ENCODE results near the gene RINL.
"Not testable (repeated sequence)": the region's sequence is repeated elsewhere in the genome, so short reads cannot be mapped to it uniquely, and the experiment has no call there.

The RINL gene

DNA sequence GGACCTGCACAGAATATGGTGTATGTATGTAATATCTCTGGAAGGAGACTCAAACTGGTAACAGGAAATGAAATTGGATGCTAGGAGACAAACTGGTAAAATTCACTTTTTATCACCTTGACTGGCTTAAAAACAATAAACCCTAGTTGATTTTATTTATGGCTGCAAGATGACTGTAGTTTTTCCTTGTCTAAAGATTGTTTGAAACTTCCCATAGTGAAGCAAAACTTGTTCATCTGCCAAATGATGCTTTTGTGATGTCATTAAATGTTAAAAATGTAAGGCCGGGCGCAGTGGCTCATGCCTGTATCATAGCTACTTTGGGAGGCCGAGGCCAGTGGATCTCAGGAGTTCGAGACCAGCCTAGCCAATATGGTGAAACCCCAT lies 44.0 kb downstream of the RINL start:
- no peak for DNase-seq (ENCODE audit: low read depth)

DNA sequence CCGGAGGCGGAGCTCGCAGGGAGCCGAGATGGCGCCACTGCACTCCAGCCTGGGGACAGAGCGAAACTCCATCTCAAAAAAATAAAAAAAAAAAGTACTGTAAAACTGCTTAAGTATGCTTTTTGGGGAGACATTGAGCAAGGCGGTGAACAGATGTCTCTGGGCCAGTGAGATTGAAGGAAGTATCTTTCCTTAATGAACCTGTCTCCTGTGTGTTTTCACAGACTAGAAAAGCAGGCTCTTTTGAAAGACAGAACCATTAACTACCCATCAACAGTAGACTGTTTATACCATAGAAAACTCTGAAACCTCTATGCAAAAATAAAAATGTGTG lies 45.0 kb downstream of the RINL start:
- DNase-seq (ENCODE audit: low read depth): no peak

DNA sequence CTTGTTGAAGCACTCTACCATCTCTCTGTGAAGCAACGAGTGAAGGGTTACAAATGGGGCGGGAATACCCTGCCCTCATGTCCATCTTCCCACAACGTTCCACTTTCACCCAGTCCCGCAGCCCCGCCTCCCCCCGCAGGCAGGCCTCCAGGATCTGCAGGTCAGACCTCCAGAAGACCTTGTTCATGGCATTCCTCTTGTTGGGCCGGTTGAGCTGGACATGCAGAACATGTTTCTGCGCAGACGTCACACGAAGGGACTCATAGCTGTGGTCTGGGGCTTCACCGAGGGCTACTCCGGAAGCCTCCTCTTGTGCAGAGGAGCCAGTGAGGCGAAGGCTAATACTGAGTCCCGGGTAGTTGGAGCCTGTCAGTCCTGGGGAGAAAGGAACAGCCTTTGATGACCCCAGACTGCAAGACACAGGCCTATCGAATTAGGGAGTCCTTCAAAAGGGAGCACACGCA lies 46.9 kb downstream of the RINL start:
- DNase-seq (ENCODE audit: low read depth): no peak

DNA sequence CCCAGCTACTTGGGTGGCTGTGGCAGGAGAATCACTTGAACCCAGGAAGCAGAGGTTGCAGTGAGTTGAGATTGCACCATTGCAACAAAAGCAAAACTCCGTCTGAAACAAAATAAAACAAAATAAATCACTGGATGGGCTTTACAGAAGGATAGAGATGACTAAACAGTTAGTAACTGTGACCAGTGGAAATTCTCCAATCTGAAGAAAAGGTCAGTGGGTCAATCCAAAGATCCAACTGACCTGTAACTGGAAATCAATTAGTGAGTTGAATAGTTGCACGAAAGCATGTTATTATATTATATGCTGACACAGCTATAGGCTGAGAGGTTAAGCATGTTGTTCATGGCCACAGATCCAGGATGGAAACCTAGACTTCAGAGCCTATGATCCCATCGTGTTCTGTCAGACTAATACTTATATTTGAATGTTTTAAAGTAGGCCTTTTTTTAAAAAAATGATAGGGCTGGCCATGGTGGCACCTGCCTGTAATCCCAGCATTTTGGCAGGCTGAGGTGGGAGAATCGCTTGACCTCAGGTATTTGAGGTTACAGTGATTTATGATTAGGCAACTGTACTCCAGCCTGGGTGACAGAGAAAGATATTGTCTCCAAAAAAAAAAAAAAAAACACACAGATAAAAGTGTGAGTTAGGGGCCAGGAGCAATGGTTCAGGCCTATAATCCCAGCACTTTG lies 47.9 kb downstream of the RINL start:
- DNase-seq (ENCODE audit: low read depth): no peak

DNA sequence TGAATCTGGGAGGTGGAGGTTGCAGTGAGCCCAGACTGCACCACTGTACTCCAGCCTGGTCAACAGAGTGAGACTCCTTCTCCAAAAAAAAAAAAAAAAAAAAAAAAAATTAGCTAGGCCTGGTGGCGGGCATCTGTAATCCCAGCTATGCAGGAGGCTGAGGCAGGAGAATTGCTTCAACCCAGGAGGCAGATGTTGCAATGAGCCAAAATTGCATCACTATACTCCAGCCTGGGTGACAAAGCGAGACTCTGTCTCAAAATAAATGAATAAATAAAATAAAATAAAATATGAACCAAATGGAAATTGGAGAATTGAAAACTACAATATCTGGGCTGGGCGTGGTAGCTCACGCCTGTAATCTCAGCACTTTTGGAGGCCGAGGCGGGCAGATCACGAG lies 48.9 kb downstream of the RINL start:
- not testable (repeated sequence) for DNase-seq (ENCODE audit: low read depth)

DNA sequence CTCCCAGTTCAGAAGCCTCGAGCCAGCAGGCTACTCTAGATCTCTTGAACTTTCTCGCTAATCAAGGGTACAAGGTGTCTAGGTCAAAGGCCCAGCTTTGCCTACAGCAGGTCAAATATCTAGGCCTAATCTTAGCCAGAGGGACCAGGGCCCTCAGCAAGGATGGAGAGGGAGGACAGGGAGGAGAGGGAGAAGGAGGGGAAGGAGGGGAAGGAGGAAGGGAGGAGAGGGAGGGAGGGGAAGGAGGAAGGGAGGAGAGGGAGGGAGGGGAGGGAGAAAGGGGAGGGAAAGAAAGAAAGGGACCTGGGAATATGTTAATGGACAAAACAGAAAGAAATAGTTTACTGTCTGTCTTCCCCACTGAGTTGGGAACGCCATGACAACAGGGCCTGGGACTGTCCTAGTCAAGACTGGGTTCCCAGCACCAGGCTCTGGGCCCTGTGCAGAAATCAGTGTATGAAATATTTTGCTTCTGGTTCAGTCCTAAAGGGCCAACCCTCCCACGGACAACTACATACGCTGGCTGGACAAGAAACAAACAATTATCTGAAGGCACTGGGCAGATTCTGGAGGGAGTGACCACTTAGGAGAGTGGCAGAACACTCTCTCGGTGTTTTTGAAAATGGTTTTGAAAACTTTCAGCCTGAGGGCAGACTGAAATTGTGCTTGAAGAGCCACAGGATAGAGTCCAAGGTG lies 51.1 kb downstream of the RINL start:
- DNase-seq (ENCODE audit: low read depth): no peak

DNA sequence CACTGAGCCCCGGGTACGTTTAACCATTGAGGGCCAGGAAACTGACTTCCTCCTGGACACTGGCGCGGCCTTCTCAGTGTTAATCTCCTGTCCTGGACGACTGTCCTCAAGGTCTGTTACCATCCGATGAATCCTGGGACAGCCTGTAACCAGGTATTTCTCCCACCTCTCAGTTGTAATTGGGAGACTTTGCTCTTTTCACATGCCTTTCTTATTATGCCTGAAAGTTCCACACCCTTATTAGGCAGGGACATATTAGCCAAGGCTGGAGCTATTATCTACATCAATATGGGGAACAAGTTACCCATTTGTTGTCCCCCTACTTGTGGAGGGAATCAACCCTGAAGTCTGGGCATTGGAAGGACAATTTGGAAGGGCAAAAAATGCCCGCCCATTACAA lies 52.1 kb downstream of the RINL start:
- not testable (repeated sequence) for DNase-seq (ENCODE audit: low read depth)

DNA sequence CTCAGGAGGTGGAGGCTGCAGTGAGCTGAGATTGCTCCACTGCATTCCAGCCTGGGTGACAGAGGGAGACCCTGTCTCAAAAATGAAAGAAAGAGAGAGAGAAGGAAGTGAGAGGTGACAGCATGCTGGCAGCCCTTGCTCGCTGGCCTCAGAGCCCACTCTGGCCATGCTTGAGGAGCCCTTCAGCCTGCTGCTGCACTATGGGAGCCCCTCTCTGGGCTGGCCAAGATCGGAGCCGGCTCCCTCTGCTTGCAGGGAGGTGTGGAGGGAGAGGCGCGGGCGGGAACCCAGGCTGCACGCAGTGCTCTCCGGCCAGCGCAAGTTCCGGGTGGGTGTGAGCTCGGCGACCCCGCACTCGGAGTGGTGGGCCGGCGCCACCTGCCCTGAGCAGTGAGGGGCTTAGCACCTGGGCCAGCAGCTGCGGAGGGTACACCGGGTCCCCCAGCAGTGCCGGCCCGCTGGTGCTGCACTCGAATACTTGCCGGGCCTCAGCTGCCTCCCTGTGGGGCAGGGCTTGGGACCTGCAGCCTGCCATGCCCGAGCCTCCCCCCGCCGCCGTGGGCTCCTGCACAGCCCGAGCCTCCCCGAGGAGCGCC lies 56.7 kb downstream of the RINL start:
- DNase-seq (ENCODE audit: low read depth): not testable (repeated sequence)

DNA sequence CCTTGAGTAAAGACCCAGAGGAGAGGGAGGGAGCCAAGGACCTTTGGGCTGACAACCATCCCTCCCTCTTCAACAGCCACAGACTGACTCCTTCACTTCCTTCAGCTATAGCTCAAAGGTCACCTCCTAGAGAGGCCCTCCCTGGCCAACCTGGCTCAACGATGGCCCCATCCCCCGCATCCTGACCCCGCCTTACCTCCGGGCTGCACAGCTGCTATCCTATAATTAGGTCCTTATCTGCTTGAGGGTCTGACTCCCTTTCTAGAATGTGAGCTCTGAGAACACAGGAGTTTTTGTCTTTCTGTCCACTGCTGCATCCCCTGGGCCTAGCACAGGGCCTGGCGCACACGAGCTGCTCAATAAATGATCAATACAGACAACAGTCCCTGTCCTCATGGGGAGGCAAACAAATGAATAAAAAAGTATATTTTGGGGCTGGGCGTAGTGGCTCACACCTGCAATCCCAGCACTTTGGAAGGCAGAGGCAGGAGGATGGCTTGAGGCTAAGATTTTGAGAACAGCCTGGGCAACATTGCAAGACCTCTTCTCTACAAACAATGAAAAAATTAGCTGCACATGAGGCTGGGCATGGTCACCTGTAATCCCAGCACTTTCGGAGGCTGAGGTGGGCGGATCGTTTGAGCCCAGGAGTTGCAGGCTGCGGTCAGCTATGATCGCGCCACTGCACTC lies 58.7 kb downstream of the RINL start:
- no peak for DNase-seq (ENCODE audit: low read depth)

Data from activated T-cell treated with anti-CD3 and anti-CD28 coated beads for 48 hours (primary cell).